ENCODE measurements around the gene RBP5. TPM values are rescaled to one million over a fixed set of nuclear protein-coding genes. Genes with fewer than 3 reads are reported as not detected.

The RBP5 gene
- total RNA-seq, 4 donors from 2014 or later = 0.46 to 5.0 (median 0.91) TPM

GRCh38 chr12:7096979-7097378 is 31.7 kb downstream of the RBP5 start:
- Histone ChIP-seq H3K27me3 (no peaks in the 10 kb centered on the region), H3K4me1 (peaks cover 7 to 28% (median 26%) of the 10 kb centered on the region in 4 donors), H3K9me3 (no peaks in the 10 kb centered on the region), H3K36me3 (peaks cover 6 to 49% (median 20%) of the 10 kb centered on the region in 4 donors), H3K4me3 (no peak overlapping the region), H3K27ac (replicated peaks in 1 of 4) (no peak overlapping the region)
- TF ChIP-seq POLR2A (IDR thresholded peaks at IDR 0.05; ENCODE audit: low read depth) (no peak), POLR2AphosphoS5 (IDR thresholded peaks at IDR 0.05) (no peak), EP300 (IDR thresholded peaks at IDR 0.05) (no peak)
- TF ChIP-seq, protein P1, sequence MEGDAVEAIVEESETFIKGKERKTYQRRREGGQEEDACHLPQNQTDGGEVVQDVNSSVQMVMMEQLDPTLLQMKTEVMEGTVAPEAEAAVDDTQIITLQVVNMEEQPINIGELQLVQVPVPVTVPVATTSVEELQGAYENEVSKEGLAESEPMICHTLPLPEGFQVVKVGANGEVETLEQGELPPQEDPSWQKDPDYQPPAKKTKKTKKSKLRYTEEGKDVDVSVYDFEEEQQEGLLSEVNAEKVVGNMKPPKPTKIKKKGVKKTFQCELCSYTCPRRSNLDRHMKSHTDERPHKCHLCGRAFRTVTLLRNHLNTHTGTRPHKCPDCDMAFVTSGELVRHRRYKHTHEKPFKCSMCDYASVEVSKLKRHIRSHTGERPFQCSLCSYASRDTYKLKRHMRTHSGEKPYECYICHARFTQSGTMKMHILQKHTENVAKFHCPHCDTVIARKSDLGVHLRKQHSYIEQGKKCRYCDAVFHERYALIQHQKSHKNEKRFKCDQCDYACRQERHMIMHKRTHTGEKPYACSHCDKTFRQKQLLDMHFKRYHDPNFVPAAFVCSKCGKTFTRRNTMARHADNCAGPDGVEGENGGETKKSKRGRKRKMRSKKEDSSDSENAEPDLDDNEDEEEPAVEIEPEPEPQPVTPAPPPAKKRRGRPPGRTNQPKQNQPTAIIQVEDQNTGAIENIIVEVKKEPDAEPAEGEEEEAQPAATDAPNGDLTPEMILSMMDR (IDR thresholded peaks at IDR 0.05) = no peak
- intact Hi-C loops (cut with DNase I) = no loop called here
- 82% methylated on average over 19 of the region's 19 CpGs for WGBS
- DNase-seq (ENCODE audit: extremely low spot score) = no peak

GRCh38 chr12:7096006-7096932 is 32.4 kb downstream of the RBP5 start:
- H3K27ac ChIP-seq (replicated peaks in 1 of 4) = no peak overlapping the region
- no peaks in the 10 kb centered on the region for H3K27me3 ChIP-seq
- intact Hi-C loops (cut with DNase I) = no loop called here
- peaks cover 14 to 30% (median 30%) of the 10 kb centered on the region in 4 donors for H3K4me1 ChIP-seq
- no peak overlapping the region for H3K4me3 ChIP-seq
- DNase-seq (ENCODE audit: extremely low spot score) = no peak
- no peaks in the 10 kb centered on the region for H3K9me3 ChIP-seq
- peaks cover 6 to 42% (median 18%) of the 10 kb centered on the region in 4 donors for H3K36me3 ChIP-seq
- peak in 1 of 2 donors; percentile 4 for TF ChIP-seq POLR2AphosphoS5 (IDR thresholded peaks at IDR 0.05)
- no peak for TF ChIP-seq POLR2A (IDR thresholded peaks at IDR 0.05; ENCODE audit: low read depth)
- TF ChIP-seq, protein P1 (IDR thresholded peaks at IDR 0.05) = no peak
- no peak for TF ChIP-seq EP300 (IDR thresholded peaks at IDR 0.05)
- 79% methylated on average over 8 of the region's 26 CpGs for WGBS

DNA sequence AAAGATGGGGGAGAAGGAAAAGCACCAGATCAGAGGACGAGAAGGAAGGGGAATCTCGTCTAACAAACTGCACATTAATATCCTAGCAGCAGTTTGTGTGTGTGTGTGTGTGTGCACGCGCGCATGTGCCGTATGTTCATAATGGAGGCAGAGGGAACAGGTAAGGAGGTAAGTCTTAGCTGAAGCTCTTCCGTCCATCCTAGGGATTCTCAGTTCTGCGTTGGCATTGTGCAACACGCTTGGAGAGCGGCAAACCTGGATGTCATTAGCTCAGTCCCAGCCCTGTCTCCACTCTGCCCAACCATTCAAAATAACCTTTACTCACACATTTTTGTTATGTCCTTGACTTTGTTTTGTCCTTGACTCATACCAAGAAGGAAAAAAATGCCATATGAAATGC is 34.8 kb downstream of the RBP5 start:
- peaks cover 19 to 54% (median 53%) of the 10 kb centered on the region in 4 donors for H3K4me1 ChIP-seq
- H3K9me3 ChIP-seq = no peaks in the 10 kb centered on the region
- 64% methylated on average over 10 of the region's 10 CpGs for WGBS
- H3K27ac ChIP-seq (replicated peaks in 1 of 4) = peak overlapping the region in 1 of 4 donors; percentile 88
- H3K27me3 ChIP-seq = no peaks in the 10 kb centered on the region
- no peak for TF ChIP-seq EP300 (IDR thresholded peaks at IDR 0.05)
- TF ChIP-seq POLR2A (IDR thresholded peaks at IDR 0.05; ENCODE audit: low read depth) = no peak
- TF ChIP-seq, protein P1 (IDR thresholded peaks at IDR 0.05) = no peak
- TF ChIP-seq POLR2AphosphoS5 (IDR thresholded peaks at IDR 0.05) = peak in 1 of 2 donors; percentile 66
- no peak overlapping the region for H3K4me3 ChIP-seq
- intact Hi-C loops (cut with DNase I) = loop anchor here (2.0 kb wide), 1 partner anchor 15 kb away; the partner anchor contains the start of gene C1RL
- no peak for DNase-seq (ENCODE audit: extremely low spot score)
- H3K36me3 ChIP-seq = peaks cover 0 to 36% (median 17%) of the 10 kb centered on the region in 4 donors

DNA sequence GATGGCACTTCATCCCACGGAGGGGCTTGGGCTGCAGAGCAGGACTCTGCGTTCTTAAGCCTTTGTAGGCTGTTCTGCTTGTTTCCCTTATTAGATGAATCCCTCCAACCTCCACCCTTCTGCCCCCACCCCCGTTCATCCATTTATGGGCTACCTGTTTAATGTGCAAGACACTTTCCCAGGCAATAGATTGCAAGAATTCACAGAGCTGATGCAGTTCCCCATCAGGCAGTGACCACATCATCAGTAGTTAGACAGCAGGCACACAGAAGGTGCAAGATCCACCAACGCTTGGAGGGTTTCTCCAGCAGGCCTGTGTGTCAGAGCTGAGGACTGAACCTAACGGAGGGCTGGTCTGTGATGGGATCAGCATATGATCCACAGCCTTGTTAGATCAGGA is 35.2 kb downstream of the RBP5 start:
- peaks cover 19 to 58% (median 54%) of the 10 kb centered on the region in 4 donors for H3K4me1 ChIP-seq
- DNase-seq (ENCODE audit: extremely low spot score) = no peak
- intact Hi-C loops (cut with DNase I) = loop anchor here (2.0 kb wide), 1 partner anchor 15 kb away; the partner anchor contains the start of gene C1RL
- no peaks in the 10 kb centered on the region for H3K27me3 ChIP-seq
- TF ChIP-seq POLR2A (IDR thresholded peaks at IDR 0.05; ENCODE audit: low read depth) = no peak
- no peak for TF ChIP-seq EP300 (IDR thresholded peaks at IDR 0.05)
- TF ChIP-seq, protein P1 (IDR thresholded peaks at IDR 0.05) = no peak
- TF ChIP-seq POLR2AphosphoS5 (IDR thresholded peaks at IDR 0.05) = no peak
- H3K27ac ChIP-seq (replicated peaks in 1 of 4) = peak overlapping the region in 2 of 4 donors; percentile 81 to 88
- H3K4me3 ChIP-seq = no peak overlapping the region
- 56% methylated on average over 5 of the region's 5 CpGs for WGBS
- H3K9me3 ChIP-seq = no peaks in the 10 kb centered on the region
- H3K36me3 ChIP-seq = peaks cover 3 to 36% (median 19%) of the 10 kb centered on the region in 4 donors

All from esophagus muscularis mucosa (tissue), 4 donors.